NK-92 (cell line): Measurements from ENCODE around the gene NFAM1.

Experiments
- DNase-seq: peaks from one replicate; lab custom pipeline; 2025; ENCODE audit not compliant: unreplicated experiment; lab: John Stamatoyannopoulos, UW

The NFAM1 gene

GRCh38 chr22:42337356-42337755 is 94.8 kb downstream of the NFAM1 start:
- DNase-seq = no peak

DNA sequence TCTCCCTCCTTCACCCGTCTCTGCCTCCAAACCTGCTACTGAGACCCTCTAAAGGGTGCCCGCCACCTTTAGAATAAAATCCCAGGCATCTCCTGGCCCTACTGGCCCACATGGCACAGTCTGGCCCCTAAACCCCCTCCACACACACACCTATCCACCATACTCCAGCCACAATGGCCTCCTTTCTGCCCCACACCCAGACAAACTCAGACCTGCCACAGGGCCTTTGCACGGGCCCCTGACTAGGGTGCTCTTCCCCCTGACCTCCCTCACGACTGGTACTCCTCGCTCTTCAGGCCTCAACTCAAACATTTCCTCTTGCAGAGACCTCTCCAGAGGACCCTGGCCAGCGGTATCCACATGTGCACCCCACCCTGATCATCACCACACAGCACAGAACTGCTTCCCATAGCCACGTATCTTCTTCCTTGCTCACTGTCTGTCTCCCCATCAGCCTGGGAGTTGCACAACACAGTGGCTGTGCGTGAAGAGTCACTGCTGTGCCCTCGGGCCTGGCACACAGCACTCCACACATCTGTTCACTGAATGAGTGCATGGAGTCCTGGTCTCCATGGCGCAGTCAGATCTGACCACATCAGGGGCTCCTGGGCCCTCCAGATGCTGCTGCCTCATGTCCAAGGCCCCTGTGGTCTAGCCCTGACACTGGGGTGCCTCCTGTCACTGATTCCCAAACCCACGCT is 95.5 kb downstream of the NFAM1 start:
- no peak for DNase-seq

DNA sequence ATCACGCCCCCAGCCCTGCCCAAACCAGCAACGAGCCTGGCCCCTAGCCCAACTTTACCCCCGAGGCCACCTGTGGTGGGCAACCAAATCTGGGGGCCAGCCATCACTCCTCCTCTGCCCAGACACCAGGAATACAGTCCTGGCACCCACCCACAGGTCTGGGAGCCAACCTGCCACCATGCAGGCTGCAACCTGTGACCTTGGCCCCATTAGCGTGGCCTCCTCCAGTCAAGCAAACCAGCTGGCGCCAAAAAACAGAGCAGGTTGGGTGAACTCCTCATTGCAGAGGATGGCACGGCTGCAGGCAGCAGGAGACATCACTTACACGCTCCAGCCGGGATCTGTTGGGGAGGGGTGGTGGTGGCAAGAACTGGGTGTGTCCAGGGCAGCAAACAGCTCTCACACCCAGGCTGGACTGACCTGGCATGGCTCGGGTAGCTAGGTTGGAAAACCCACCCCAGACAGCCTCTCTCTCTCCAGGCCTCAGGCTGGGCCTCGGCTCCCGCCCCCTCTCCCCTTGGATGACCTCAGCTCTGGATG is 96.3 kb downstream of the NFAM1 start:
- DNase-seq = no peak

GRCh38 chr22:42334875-42335512 is 97.2 kb downstream of the NFAM1 start:
- no peak for DNase-seq

- no peak for DNase-seq
Measured at GRCh38 chr22:42333544-42333943, 98.7 kb downstream of the NFAM1 start.

DNA sequence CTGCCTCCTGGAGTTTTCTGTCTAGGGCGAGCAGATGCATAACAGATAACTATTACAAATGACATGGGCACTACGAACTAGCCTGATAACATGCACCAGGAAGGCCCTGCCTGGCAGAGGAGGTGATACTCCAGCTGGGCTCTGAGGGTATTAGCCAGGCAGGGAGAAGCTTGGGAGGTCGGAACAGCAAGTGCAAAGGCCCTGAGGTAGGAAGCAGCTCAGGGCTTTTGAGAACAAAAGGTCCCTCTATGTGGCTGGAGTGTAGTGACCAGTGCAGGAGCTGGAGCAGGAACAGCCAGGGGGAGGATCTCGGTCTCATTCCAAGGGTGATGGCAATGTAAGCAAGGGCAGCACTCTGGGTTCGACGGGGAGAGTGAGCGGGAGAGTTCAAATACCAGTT is 100.1 kb downstream of the NFAM1 start:
- no peak for DNase-seq

DNA sequence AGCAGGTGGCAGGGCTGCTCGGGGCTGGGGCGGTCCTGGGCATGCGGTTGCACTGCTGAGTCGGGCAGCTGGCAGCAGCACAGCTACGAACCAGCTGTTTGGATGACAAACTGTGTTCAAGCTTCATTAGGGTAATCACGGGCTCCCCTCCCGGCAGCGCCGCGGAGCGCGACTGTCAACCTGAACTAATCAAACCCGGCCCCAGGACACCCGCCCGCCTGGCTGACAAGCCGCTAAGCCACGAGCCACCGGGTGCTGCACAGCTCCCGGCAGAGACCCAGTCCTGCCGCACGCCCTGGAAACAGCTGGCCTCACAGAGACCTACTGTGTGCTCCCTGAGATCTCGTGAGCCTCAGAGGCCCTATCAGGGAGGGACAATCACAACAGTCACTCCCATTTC is 101.2 kb downstream of the NFAM1 start:
- DNase-seq = no peak
